Measurements from ENCODE around the gene MBD4.

MBD4 gene

GRCh38 chr3:129463094-129463493 is 23.3 kb upstream of the MBD4 start:
- no peak for DNase-seq (ENCODE audit: low spot score)

GRCh38 chr3:129462361-129462968 is 22.7 kb upstream of the MBD4 start:
- no peak for DNase-seq (ENCODE audit: low spot score)

DNA sequence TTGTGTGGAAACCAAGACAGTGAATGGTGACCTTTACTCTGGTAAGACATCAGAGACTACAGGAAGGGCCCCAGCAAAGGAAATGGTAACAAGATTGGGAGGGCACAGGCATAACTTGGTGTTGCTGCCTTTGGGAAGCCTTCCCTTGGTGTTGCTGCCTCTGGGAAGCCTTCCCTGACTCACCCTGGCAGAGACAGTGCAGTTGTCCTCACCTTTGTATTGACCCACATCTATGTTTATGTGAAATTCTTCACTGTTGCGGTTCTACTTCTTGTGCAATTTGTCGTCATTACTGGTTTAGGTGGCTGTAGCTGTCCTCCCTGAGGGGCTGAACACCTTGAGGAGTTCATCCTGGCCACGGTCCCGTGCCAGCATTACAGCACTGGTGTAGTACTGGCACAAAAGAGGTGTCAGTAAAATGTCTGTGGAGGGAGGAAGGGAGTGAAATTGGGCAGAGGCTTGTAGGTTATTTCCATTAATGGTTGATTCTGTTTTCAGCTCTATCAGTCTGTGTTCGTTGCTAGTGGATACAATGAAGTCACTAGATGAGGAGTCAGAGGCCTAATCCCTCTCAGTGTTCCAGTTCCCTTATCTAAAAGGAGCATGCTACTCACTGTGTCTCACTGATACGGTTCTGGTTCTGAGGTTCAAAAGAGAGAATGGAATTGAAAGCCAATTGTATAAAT is 21.9 kb upstream of the MBD4 start:
- no peak for DNase-seq (ENCODE audit: low spot score)

GRCh38 chr3:129461022-129461421 is 21.3 kb upstream of the MBD4 start:
- no peak for DNase-seq (ENCODE audit: low spot score)

GRCh38 chr3:129460572-129460971 is 20.8 kb upstream of the MBD4 start:
- no peak for DNase-seq (ENCODE audit: low spot score)

DNA sequence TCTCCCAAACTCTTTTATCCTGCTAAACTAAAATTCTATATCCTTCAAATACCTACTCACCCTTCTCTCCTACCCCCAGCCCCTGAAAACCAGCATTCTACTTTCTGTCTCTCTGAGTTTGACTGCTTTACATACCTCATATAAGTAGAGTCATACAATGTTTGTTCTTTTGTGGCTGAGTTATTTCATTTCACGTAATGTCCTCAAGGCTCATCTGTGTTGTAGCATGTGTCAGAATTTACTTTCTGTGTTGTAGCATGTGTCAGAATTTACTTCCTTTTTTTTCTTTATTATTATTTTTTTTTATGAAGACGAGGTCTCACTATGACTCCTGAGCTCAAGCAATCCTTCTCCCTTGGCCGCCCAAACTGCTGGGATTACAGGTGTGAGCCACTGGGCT is 20.4 kb upstream of the MBD4 start:
- DNase-seq (ENCODE audit: low spot score), result no peak

DNA sequence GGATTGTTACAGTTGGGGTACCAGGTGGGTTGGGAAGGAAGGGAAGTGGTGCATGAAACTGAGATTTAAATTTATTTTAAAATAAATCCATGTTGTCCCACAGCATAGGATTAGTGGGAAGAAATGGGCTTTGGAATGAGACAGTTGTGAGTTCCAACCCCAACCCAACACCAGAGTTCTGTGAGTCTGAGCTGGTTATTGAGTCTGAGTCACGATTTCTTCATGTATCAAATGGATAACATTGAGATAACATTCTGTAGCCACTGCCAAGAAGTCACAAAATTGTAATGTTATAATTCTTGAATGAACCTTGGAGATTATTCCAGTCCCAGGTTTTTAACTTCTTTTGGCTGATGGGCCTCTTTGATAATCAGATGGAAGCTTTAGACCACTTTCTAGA is 14.0 kb upstream of the MBD4 start:
- no peak for DNase-seq (ENCODE audit: low spot score)

DNA sequence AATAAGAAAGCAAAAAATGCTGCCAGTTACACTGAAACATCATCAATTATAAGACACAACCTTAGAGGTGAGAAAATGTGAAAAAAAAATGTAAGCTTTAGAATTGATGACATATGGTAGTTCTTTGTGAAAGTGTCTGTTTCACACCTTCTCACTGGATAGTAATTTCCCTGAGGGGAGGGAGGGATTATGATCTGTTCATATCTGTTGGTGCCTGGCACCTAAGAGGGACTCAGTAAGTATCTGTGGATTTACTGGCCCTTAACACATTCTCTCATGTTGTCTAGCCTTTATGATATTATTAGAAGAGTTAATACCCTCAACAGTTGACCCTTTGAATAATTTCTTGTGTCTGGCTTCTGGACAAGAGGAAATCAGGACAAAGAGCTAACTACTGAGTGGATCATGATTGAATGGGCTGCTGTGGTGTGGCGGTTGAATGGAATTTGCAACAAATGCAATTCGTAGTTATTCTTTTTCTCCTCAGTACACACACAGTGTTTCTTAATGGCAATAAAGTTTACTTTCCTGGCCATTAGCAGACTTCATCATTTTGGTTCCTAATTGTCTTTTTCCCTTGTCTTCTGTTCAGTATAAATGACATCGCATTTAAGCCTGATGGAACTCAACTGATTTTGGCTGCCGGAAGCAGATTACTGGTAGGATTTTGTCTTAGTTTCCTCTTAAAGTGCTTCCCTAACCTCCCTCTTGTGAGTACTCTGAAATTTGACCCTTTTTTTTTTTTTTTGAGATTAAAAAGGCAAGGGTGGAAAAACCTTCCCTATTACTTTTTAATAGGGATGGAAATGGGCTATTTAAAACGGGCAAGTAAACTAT is 9.7 kb upstream of the MBD4 start:
- no peak for DNase-seq (ENCODE audit: low spot score)

DNA sequence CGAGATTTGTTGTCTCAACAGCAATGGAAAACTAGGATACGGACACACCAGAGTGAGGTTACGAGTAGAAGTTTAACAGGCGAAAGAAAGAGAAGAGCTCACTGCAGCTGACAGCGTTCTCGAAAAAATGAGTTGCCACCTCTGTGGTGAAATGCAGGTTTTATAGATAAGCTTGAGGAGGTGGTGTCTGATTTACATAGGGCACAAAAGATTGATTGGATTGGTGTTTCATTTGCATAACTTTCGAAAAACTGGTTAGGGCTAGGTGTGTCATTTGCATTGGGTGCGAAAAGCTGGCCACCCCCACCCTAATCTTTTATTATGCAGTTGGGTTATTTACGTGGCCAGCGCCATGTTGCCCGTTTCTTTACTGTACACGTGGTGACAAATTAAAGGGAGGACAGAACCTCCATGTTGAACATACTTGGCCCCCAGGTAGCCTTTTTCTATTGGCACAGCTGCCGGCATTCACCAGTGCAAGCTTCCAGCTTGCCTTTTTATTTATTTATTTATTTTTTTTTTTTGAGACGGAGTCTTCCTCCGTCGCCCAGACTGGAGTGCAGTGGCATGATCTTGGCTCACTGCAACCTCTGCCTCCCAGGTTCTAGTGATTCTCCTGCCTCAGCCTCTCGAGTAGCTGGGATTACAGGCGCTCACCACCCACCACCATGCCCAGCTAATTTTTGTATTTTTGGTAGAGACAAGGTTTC is 8.6 kb upstream of the MBD4 start:
- no peak for DNase-seq (ENCODE audit: low spot score)

DNA sequence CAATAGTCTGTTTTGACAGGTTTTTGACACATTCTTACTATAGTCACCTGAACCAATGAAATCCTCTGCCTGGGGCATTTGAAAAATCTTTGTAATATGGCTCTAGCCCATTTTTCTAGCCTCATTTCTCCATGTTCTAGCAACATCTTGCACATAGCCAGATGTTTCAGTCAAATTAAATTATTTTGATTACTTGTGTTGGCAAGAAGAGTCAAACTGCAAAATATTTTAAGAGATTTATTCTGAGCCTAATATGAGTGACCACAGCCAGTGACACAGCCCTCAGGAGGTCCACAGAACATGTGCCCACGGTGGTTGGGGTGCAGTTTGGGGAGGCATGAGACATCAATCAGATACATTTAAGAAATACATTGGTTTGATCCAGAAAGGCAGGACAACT is 7.2 kb upstream of the MBD4 start:
- DNase-seq (ENCODE audit: low spot score), result no peak

- no peak for DNase-seq (ENCODE audit: low spot score)
These were observed 5.7 kb upstream of the MBD4 start for GRCh38 chr3:129445471-129445870.

DNA sequence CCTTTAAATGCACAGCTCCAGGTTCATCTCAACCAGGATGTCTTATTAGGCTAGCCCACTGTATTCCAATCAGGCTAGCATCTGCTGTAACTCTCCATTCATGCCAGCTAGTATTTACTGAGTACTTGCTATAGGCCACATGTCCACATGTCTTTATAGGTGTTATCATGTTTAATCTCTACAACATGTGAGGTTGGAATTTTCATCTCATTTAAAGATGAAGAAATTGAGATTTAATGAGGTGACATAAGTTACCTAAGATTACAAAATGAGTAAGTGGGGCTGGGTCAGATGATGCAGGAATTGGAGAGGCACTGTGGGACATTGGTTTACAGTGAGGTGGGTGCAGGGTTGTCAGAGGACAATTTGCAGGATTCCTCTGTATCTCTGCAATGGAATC is 3.2 kb upstream of the MBD4 start:
- no peak for DNase-seq (ENCODE audit: low spot score)

GRCh38 chr3:129442486-129442885 is 2.7 kb upstream of the MBD4 start:
- no peak for DNase-seq (ENCODE audit: low spot score)

GRCh38 chr3:129441782-129442181 is 2.0 kb upstream of the MBD4 start:
- no peak for DNase-seq (ENCODE audit: low spot score)

DNA sequence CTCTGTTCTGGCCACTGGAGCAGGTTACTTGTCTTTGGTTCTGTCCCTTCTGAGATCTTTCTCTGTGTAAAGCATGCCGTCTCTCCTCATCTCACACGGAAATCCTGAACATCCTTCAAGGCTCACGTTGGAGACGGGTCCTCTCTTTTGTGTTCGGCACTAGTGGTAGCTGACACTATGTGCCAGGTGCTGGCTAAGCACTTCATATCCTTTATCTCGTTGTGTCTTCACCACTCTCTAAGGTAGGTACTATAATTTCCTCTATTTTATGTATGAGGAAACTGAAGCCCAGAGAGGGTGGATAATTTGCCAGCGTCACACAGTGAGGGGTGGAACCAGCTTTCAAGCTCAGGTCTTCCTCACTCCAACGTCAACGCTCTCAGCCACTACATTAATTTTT is 1.5 kb upstream of the MBD4 start:
- DNase-seq (ENCODE audit: low spot score), result no peak

DNA sequence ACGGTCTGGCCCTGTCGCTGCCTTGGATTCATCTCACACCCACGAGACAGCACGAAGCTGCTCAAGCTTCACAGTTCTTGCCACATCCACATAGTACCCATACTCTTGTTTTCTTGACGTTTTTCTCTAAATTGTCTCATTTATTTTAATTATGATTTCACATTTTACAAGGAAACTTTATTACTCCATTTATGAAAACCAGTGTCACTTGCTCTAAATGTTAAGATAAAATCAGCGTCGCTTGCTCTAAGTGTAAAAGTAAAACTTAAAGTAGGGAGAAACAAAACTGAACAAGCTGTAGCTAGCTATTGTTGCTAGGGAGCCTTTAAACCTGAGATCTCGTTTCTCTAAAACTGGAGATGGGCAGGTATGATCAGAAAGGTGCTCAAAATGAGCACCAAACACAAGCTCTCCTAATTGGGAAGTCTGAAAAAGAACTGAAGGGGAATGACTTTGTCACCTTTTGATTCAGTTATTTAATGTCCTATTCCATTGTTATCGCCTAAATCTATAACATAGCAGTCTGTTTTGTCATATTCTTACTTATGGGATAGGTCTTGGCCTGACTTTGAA is 956 bp upstream of the MBD4 start:
- peak; percentile 24 for DNase-seq (ENCODE audit: low spot score)

DNA sequence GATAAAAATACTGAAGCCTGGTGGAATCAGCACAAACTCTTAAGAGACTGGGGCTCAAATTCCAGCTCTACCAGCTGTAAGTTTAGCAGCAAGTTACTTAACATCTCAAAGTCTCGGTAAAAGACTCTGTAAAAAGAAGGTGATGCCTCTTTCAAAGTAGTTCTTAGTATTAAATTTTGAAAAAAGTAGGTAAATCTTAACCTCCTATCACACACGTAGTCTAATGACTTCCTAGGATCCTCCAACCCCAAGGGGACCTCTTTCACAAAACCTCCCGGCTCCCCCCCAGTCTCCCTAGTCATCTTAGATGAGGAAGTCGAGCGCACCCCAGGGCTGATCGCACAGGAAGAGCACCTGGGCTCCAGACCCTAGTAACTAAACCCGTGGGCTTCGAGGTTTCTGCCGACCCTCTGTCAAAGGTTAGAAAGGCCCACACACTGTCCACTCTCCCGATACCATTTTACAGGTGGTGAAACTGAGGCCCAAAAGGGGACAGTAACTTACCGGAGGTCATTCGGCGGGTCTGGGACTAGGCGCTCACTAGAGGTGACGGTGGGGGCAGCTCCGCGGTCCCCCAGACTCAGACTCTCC is 427 bp downstream of the MBD4 start:
- peak; percentile 80 for DNase-seq (ENCODE audit: low spot score)

DNA sequence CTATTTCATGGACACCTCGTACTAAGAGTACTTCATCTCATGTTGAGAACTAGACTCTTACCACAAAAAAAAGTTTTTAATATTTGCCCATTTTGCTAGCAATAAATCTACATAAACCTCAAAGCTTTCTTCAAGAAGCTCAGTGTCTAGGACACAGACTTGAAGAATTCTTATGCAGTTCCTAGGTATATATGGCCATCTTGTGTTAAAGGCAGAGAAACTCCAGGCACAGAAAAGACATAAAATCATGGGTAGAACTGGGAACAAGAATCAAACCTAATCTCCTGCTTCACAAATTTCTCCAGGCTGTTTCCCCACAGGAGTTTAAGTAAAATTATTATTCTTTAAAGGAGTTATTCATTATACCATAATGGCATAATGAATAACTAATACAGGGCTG is 4.4 kb downstream of the MBD4 start:
- no peak for DNase-seq (ENCODE audit: low spot score)

DNA sequence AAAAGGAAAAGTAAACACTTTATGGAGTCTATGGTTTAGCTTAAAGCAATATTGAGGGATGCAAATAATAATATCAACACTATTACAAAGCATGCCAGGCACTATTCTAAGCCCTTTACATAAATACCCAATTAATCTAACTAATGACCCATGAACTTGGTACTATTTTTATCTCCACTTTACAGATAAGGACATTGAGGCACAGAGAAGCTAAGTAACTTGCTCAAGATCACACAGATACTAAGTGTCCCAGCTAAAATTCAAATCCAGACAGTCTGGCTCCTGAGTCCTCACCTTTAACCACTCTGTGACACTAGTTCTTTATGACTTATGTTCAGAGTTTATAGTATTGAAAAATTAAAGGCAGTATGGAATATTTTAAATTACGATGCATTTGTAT is 5.6 kb downstream of the MBD4 start:
- no peak for DNase-seq (ENCODE audit: low spot score)

GRCh38 chr3:129433565-129433964 is 6.2 kb downstream of the MBD4 start:
- DNase-seq (ENCODE audit: low spot score), result no peak

DNA sequence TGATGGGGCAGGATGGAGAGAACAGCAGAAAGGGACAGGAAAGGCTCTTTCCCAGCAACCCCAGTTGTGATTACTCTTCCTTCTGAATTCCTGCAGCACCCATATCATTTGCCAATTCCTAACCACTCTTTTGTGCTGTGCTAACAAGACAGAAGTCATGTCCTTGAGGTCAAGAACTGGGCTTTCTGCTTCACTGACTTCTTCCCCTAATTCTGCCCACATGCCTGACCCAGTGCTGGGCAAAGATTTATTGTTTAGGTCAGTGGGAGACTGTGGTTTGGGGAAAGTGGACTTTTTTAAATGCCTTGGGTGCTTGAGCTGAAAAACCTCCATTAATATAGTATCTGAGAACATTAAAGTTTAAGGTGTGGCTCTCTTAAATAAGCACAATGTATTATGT is 7.1 kb downstream of the MBD4 start:
- no peak for DNase-seq (ENCODE audit: low spot score)

GRCh38 chr3:129432036-129432435 is 7.7 kb downstream of the MBD4 start:
- no peak for DNase-seq (ENCODE audit: low spot score)
